Measurements from ENCODE around the gene IQGAP3.
"Not testable (repeated sequence)": the region's sequence is repeated elsewhere in the genome, so short reads cannot be mapped to it uniquely, and the experiment has no call there.

IQGAP3 gene

DNA sequence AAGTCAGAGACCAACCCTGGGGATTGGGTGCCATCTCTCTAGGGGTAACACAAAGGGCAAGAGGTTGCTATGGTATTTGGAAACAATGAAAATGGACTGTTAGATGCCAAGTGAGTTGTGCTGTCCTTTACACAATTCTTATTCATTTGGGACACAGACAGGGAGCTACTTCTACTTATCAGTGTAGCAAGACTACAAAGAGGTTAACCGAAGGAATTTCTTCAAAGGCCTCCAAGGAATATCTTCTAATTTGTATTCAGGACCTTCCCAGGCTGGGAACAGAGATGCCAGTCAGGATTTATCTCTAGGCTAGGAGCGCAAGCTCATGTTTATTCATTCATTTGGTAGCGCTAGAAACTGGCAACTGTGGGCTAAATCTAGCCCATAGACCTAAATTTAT lies 21.8 kb upstream of the IQGAP3 start:
- DNase-seq (ENCODE audit: low read depth): no peak

DNA sequence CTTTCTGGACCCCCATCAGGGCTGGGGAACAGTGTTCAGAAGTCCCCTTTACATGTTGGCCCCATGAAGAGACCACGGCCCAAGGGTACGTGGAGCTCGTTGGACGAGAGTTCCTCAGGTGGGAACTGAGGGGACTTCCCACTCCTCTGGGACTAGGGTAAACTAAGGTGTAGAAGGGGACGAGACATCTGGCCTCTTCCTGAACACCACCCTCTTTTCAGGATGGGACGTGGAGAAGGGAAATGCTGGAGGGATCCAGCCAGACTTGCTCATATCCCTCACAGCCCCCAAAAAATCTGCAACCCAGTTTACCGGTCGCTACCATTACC lies 21.3 kb upstream of the IQGAP3 start:
- no peak for DNase-seq (ENCODE audit: low read depth)

DNA sequence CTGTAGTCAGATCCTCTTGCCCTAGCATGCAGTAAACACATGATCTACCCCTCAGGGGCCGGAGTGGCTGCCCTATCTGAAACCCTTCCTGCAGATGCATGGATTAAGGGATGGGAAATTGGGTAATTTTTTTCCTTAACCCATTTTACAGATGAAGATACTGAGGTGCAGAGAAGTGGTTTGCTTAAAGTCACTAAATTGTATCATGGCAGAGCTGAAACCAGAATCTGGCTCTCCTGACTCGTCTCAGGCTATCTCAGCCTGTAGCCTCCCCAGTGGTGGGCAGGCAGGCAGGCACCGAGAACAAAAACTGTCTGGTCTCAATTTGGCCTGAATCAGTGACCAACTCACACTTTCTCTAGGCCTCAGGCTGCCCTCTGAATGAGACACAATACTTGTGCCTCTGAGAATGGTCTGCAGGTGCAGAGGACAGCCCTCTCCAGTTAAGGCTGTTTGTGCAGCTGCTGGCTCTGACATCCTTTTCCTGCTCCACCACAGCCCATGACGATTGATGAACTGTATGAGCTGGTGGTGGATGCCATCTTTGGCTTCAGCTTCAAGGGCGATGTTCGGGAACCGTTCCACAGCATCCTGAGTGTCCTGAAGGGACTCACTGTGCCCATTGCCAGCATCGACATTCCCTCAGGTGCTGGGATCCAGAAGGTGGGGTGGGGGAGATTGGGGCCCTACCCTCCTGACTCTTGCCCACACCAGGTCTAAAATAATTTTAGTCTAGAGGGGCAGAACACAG lies 20.7 kb upstream of the IQGAP3 start:
- DNase-seq (ENCODE audit: low read depth): no peak

DNA sequence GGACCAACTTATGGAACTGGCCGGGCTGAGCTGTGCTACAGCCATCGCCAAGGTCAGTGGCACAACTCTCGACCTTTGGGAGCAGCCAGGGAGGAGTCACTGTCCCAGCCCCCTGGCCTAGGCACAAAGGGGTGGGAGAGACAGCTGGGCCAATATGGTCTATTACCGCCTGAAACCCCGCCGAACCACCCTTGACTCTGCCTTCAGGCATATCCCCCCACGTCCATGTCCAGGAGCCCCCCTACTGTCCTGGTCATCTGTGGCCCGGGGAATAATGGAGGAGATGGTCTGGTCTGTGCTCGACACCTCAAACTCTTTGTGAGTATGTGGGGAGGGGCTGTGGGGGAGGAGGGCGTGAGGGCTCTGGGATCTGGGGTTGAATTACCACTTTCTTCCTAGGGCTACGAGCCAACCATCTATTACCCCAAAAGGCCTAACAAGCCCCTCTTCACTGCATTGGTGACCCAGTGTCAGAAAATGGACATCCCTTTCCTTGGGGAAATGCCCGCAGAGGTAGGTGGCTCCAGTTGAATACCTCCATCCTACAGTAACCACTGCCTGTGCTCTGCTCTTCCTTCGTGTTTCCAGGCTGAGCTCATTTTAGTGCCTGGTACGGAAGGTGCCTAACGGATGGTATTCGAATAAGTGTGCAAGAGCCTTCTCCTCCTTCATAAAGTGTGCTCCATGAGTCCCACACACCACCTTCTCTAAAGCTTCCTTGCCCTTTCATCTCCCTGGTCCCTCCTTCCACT lies 20.0 kb upstream of the IQGAP3 start:
- DNase-seq (ENCODE audit: low read depth): no peak

DNA sequence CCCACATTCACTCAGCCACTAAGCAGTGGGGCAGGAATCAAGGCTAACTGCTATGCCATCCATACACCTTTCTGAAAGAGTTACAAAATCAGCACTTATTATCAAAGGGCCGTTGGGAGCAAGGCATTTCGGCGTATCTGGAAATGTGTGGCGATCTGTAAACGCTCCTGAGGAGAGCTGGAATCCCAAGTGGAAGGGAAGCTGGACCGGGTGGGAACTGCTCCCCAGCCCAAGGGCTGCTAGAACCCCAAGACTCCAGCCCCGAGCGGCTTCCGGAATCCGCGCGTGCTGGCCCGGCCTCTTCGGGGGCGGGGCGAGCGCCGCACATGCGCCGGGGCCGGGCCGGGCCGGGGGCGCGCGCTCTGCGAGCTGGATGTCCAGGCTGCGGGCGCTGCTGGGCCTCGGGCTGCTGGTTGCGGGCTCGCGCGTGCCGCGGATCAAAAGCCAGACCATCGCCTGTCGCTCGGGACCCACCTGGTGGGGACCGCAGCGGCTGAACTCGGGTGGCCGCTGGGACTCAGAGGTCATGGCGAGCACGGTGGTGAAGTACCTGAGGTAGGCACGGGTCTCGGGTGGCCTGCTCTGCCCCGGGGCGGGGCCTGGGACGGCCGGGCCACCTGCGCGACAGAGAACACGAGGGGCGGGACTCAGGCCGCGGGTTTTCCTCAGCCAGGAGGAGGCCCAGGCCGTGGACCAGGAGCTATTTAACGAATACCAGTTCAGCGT lies 19.2 kb upstream of the IQGAP3 start, which contains the start of gene NAXE:
Gene NAXE (plus strand): TSS at position 345 of the 726 bp plus-strand sequence. CDS start 29 bp downstream, at position 374.
- DNase-seq (ENCODE audit: low read depth): peak; percentile 38

DNA sequence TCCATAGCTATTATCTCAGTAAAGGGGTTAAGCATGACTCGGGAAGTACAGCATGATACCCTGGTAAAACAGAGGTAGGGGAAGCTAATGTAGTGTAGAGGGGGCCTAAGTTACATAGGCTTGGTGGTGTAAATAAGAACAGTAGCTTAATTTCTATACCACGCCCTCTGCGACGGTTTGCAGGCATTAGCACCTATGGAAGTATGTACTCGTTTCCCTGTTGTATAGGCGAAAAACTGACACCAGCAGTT lies 18.7 kb upstream of the IQGAP3 start:
- no peak for DNase-seq (ENCODE audit: low read depth)

DNA sequence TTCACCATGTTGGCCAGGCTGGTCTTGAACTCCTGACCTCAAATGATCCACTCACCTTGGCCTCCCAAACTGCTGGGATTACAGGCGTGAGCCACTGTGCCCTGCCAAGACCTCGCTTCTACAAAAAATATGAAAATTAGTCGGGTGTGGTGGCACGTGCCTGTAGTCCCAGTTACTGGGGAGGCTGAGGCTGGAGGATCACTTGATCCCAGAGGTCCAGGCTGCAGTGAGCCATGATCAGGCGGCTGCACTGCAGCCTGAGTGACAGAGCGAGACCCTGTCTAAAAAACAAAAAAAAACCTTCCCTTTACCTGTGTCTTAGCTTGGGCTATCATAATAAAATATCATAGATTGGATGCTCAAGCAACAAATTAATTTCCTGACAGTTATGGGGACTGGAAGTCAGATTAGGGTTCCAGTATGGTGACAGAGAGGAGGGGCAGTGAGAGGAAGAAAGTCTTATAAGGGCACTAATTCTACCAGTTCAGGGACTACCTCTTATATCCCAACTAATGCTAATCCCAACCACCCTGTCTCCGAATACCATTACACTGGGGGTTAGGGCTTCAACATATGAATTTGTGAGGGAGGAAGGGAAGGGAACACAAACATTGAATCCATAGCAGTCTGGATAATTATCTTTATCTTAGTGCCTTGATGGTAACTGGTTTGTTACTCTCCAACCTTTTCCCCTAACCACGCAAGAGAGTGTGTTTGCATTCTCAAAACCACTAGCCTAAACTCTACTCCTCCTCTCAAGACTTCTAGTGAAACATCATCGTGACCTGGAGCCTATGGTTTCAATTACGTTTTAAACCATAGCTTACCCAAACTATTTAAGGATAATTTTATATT lies 18.2 kb upstream of the IQGAP3 start:
- no peak for DNase-seq (ENCODE audit: low read depth)

DNA sequence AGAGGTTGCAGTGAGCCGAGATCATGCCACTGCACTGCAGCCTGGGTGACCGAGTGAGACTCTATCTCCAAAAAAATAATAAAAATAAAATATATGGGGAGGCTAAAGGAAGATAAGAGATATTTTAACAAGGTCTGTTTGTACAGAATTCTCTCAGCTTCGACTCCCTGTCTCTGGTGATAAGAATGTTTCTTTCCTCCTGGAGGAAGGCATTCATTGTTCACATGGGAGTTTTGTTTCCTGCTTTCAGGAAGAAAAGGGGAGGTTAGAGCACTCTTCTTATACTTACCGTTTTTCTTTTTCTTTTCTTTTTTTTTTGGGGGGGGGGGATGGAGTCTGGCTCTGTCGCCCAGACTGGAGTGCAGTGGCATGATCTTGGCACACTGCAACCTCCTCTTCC lies 17.2 kb upstream of the IQGAP3 start:
- no peak for DNase-seq (ENCODE audit: low read depth)

DNA sequence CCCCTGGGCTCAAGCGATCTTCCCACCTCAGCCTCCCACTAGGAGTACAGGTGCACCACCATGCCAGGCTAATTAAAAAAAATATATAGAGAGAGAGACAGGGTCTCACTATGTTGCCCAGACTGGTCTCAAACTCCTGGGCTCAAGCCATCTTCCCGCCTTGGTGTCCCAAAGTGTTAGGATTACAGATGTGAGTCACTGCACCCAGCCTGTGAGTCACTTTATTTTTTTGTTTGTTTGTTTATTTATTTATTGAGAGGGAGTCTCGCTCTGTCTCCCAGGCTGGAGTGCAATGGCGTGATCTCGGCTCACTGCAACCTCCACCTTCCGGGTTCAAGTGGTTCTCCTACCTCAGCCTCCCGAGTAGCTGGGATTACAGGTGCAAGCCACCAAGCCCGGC lies 15.6 kb upstream of the IQGAP3 start:
- DNase-seq (ENCODE audit: low read depth): not testable (repeated sequence)

DNA sequence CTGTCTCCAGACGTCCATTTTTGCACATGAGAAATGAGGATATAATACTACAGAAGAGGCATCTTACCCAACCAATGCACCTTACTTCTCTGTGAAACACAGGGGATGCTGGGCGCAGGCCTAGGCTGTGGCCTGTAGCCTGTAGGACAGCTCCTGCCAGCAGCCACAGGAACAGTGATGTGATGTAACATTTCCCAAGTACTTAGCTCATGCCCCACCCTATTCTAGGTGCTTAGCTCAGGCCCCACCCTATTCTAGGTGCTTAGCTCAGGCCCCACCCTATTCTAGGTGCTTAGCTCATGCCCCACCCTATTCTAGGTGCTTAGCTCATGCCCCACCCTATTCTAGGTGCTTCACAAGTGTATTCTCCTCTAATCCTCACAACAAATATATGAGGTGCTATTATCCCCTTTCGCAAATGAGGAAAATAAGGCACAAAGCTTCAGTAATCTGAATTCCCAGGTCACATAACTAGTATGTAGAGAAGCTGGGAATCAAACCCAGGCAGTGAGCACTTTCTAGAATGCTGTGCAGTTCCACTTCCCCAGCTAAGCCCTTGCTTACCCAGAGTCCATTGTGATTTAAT lies 14.6 kb upstream of the IQGAP3 start:
- DNase-seq (ENCODE audit: low read depth): no peak

DNA sequence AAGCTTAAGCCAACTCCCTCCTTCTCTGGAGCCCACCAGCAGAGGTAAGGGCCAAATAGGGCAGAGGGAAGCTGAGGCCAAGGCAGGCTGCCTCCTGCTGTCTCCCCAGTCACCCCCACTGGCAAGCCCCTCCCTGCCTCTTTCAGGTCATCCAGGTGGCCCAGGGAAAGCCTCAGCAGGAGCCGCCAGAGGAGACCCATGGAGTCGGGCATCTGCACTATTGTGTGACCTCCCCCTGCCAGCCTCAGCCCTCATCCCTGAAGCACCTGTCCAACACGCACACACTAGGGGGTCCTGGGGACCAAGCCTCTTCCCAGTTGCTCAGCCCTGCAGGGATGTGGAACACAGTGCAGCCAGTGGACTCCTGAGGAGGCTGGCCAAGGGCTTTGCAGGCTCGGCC lies 14.0 kb upstream of the IQGAP3 start:
- DNase-seq (ENCODE audit: low read depth): no peak

DNA sequence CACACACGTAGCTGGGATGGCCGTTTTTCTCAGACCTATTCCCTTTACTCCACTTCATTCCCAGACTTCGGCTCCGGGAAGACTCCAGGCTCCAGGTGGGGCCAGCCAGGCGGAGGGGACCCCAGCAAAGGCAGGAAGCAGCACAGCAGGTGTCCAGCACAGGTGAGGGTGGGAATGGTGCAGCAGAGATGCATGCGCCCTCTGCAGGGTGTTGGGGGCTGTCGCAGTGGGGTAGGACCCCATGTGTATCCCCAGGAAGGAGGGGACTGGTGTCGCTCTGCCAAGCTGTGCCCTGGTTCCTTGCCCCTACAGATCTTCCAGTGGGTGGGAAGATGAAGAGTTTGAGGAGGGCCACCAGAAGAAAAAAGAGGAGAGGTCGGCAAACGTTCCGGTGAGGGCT lies 12.4 kb upstream of the IQGAP3 start:
- DNase-seq (ENCODE audit: low read depth): no peak

DNA sequence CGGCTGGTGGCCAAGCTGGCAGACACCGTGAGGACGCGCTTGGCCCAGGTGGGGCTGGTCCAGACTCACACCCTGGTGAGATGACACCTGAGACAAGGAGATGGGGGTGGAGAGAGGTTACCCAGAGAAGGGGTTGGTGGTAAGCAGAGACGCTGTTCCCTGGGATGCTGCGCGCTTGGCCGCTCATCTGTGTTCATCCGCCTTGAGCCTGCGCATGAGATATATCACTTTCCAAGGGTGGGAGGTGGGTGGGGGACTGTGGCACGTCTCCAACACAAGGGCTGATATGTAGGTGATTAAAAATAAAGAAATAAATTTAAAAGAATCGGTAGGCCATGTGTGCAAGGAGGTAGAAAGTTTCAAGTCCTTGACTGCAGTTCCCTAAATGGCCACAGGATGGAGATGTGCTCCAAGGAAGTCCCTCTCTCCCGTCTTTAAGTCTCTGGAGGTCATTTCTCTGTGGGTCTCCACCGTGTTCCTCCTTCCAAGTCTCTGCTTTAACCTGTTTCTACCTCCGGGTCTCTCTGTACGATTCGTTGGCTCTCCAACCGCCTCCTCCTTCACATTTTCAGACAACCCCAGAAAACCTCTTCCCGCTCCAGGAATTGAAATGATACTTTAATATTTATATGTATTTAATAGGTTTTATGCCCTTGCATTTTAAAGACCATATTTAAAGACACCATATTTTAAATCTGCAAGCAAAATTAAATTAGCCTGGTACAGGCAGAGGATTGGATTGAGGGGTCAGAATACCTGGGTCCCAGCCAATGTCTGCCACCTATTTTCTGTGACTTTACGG lies 11.7 kb upstream of the IQGAP3 start:
- DNase-seq (ENCODE audit: low read depth): peak; percentile 72

DNA sequence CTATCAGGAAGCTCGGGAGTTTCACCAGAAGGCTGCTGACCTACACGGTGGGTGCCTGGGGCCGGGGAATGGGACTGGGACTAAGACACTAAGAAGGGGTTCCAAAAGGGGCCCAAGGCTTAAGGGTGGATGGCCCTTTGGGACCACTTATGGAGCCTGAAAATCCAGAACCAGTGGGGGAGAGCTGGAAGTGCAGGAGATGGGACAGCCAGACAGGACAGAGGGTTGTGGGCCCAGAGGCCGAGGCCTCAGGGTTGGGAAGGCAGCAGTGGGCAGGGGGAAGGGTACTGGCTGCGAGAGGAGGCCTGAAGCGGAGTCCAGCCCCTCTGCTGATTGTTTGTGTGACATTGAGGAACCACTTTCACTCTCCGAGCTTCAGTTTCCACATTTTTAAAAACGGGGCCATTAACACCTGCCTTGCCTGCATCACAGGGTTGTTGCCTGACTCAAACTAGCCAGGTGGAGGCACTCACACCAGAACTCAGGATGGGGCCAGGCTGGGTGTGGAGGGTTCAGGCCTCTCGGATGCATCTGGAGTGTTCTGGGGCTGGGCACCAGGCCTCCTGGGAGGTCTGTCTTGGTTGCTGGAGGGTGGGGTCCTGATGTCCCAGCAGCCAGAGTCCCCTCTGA lies 10.1 kb upstream of the IQGAP3 start:
- DNase-seq (ENCODE audit: low read depth): no peak

DNA sequence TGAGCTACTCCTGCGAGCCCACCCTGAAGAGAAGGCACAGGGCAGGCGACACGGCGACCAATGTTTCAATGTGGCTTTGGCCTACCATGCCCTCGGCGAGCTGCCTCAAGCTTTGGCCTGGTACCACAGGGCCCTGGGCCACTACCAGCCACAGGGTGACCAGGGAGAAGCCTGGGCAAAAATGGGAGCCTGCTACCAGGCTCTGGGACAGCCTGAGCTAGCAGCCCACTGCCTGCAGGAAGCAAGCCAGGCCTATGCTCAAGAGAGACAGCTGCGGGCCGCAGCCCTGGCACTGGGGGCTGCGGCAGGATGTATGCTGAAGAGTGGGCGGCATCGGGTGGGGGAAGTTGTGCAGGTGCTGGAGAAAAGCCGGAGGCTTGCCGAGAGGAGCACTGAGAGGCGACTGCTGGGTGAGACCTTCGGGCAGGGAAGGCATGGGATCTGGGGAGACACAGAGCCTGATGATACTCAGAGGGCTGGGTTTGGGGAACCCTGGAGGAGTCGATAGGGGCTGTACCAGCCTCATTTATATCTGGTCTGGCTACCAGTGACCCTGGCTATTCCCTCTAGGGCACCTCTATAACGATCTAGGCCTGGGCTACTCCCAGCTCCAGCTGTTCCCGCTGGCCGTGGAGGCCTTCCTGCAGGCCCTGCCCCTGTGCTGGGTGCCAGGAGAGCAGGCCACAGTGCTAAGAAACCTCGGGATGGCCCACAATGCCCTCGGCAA lies 9.5 kb upstream of the IQGAP3 start:
- no peak for DNase-seq (ENCODE audit: low read depth)

DNA sequence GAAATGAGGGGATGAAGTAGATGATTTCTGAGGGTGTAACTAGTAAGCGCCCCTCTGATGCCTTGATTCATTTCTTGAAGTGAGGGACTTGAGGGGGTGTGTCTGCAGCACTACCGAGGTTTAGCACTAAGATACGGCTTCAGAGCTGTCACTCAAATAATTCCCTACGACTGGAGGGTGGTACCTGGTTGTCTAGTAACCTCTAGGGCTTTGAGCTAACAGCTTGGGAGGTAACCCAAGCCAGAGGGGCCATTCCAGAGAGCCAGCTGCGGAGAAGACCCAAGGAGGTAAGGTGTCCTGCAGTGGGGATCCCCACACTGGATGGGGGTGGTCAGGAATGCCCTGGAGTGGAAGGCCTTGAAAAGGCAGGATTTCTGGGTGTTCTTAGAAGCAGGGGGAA lies 7.1 kb upstream of the IQGAP3 start, which contains the start of gene TTC24:
Gene TTC24 (plus strand): TSS at position 252 of the 400 bp plus-strand sequence. CDS start 1,642 bp downstream, outside the sequence.
- no peak for DNase-seq (ENCODE audit: low read depth)

DNA sequence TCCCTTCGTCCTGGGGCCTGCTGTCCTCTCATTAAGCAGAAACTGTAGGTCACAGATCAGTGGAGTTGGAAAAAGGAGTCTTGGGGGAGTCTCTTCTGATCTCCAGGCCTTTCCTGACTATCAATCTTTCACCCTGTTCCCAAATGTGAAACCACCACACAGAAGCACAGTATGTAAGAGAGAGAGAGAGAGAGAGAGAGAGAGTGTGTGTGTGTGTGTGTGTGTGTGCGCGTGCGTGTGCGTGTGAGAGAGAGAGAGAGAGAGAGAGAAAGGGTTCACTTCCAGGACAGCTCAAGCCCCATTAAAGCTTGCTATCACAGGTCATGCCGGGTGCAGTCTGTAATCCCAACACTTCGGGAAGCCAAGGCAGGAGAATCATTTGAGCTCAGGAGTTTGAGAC lies 5.7 kb upstream of the IQGAP3 start:
- no peak for DNase-seq (ENCODE audit: low read depth)

DNA sequence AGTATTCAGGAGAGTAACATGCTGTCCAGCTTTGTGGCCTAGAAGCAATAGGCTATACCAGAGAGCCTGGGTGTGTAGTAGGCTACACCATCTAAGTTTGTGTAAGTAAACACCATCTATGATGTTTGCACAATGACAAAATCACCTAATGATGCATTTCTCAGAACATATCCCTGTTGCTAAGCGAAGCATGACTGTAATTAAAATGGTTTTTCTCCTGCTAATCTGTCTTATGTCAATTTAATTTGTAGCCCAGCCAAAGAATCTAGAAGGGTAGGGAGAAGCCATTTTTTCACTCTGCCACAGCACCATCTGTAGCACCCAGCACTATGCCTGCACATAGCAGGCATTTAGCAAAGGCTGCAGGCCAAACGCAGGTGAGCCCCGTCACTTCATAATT lies 5.2 kb upstream of the IQGAP3 start:
- DNase-seq (ENCODE audit: low read depth): no peak

DNA sequence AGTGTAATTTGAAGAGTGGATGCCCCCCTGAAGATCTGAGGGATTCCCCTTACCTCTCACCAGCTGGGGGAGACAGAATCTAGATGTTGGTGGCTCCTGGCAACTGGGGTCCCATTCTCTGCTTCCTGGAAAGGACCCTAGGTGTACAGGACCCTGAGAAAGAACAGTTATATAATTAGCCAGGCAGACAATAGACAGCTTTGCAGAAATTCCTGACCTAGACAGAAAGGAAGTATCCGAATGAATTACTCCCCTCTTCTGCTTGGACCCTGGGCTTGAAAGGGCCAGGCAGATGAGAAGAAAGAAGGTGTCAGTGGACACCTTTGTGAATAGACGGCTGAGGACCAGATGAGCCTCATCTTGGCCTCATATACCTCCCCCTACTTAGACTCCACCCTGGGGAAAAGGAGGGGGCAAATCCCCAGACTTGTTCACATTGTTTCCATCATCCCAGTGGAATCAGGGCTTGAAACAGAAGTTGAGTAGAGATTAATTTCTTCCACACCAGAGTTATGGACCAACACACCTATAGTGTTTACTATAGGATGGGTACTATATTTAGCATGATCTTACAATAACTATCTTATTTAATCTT lies 1.8 kb upstream of the IQGAP3 start:
- DNase-seq (ENCODE audit: low read depth): no peak

DNA sequence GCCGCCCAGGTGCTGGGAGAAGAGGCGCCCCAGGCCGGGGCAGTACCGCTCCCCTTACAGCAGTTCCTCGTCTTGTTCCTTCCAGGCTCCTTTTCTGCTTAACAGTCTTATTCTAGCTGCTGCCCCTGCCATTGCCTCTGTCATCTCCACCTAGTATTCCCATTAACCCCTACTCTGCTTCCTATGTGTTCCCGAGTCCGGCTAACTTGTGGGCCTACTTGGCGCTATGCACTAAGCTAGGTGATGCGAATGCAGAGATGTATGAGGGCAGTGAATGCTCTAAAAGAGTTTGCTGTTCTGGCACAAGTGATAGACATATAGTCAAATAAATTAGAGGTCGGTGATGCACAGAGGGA lies 276 bp upstream of the IQGAP3 start:
- DNase-seq (ENCODE audit: low read depth): no peak
